KG1 (cell line): ENCODE measurements around the gene GABARAP.

ENCODE experiments used
- DNase-seq: peaks from one replicate; lab custom pipeline; 2025; lab: John Stamatoyannopoulos, UW

GABARAP gene

GRCh38 chr17:7207120-7208001 lies 34.9 kb downstream of the GABARAP start:
- no peak for DNase-seq

- DNase-seq, result no peak
These were observed 36.7 kb downstream of the GABARAP start for GRCh38 chr17:7205561-7205960.

- DNase-seq, result no peak
These were observed 37.3 kb downstream of the GABARAP start for GRCh38 chr17:7204828-7205461.

- no peak for DNase-seq
These were observed 37.9 kb downstream of the GABARAP start for GRCh38 chr17:7204336-7204735.

GRCh38 chr17:7203391-7203790 lies 38.9 kb downstream of the GABARAP start:
- DNase-seq, result no peak

- no peak for DNase-seq
These were observed 45.4 kb downstream of the GABARAP start for GRCh38 chr17:7196651-7197401.

GRCh38 chr17:7195971-7196370 lies 46.3 kb downstream of the GABARAP start:
- no peak for DNase-seq

- no peak for DNase-seq
These were observed 49.8 kb downstream of the GABARAP start for GRCh38 chr17:7192271-7192937.

- DNase-seq, result no peak
These were observed 50.5 kb downstream of the GABARAP start for GRCh38 chr17:7191571-7192270.

GRCh38 chr17:7191069-7191468 lies 51.2 kb downstream of the GABARAP start:
- no peak for DNase-seq

GRCh38 chr17:7190276-7190917 lies 51.9 kb downstream of the GABARAP start:
- no peak for DNase-seq
